Fibroblast of peridontal ligament (primary cell): Measurements from ENCODE around the gene OPHN1.
"Not testable (repeated sequence)": the region's sequence is repeated elsewhere in the genome, so short reads cannot be mapped to it uniquely, and the experiment has no call there.

Experiments
- DNase-seq: peaks from one replicate; pipeline ENCODE4 v3.0.0-alpha.2; 2010; ENCODE audit errors: extremely low read depth

OPHN1 gene

DNA sequence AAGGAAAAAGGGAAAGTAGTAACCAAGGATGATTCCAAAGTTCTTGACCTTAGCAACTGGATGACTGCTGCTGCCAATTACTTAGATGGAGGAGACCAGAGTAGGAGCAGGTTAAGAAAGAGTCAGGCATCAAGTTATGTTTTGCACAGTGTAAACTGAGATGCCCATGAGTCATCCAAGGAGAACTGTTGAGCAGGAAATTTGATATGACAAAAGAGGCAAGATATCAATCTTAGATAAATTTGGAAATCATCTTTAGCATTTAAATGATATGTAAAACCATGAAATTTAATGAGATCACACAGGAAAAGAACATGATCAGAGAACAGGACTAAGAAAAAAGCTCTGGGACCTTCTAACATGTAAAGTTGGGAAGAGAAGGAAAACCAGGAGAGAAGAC, 361.3 kb downstream of the OPHN1 start:
- DNase-seq = peak; percentile 13

DNA sequence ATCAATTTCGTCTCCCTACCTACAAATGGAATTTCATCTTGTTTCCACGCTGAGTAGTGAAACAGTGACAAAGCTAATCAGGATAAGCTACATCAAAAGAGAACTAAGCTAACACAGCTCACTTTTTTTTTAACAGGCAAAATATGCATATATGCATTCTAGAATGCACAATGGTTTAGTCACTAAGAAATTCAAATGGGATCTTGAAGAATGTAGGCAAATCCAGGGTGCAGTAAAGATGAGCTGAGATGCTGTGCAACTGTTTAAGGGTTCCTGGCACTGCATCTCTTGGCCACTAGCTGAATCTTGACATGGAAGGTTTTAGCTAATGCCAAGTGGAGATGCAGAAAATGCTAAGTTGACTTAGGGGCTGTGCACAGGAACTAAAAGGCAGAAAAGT, 363.2 kb downstream of the OPHN1 start:
- DNase-seq = not testable (repeated sequence)

DNA sequence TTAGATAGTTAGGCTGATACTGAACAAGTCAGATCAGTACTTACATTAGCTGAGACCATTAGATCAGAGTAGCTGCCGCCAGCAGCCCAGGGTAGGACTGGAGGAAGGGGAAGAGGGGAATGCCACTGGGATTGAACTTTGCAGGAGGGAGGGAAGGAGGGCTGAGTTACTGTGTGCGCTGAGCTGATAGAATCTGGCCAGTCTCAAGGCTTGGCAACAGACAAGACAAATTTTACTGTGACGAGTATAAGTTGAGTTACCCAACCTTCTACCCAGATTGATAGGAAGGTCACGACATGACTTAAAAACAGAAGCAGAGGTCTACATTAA, 372.1 kb downstream of the OPHN1 start:
- DNase-seq = no peak

DNA sequence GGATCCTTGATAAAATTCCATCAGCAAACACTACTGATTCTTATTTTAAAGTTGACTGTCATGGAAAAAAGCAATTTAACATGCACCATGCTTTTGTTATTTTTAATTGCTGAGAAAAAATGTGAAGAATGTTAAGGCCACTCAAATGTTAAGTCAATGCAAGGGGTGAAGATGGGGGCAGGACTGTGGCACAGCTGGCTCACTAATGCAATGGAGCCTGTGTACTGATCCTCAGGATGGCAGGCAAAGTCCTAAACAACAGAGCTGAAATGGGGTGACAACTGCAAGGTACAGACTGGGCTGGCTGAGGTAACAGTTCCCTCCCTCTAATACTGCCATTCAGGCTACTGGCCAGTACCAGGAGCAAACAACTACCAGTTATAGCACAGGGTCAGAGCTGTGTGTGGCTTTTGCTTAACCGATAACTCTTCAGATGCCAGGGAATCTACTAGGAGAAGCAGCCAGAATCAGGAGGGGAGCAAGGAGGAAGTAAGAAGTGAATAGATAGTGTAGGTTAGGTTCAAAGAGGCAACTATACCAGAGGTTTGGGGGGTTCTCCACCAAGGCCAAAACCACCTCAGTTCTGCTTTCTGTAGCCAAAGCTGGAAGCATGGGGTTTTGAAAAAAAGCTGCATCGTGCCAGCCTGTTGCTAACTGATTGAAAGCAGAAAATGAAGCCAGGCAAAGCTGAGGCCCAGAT, 372.6 kb downstream of the OPHN1 start:
- peak; percentile 3 for DNase-seq

- no peak for DNase-seq
Observed at GRCh38 chrX:68059469-68059868, 373.8 kb downstream of the OPHN1 start.

DNA sequence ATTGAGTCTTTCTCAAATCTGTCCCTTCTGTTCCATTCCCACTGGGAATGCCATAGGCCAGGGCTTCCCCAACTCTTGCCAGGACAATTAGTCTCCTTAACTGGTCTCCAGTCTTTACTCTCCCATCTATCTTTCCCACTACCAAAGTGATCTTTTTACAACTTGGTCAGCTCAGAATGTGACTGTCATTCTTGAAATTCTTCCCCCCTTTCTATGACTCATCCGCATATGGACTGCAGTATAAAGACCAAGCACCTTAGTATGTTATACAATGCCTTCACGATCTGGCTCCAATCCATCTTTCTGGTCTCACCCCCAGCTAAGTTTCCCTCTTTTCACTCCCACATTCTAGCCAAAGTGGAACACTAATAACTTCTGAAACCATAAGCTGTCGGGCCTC, 383.8 kb downstream of the OPHN1 start:
- DNase-seq = no peak

- no peak for DNase-seq
Observed at GRCh38 chrX:68048774-68049173, 384.5 kb downstream of the OPHN1 start.

- DNase-seq = no peak
Observed at GRCh38 chrX:68045008-68045577, 388.2 kb downstream of the OPHN1 start.

GRCh38 chrX:68043713-68044438, 389.4 kb downstream of the OPHN1 start:
- no peak for DNase-seq

- no peak for DNase-seq
Observed at GRCh38 chrX:68041110-68041509, 392.2 kb downstream of the OPHN1 start.

DNA sequence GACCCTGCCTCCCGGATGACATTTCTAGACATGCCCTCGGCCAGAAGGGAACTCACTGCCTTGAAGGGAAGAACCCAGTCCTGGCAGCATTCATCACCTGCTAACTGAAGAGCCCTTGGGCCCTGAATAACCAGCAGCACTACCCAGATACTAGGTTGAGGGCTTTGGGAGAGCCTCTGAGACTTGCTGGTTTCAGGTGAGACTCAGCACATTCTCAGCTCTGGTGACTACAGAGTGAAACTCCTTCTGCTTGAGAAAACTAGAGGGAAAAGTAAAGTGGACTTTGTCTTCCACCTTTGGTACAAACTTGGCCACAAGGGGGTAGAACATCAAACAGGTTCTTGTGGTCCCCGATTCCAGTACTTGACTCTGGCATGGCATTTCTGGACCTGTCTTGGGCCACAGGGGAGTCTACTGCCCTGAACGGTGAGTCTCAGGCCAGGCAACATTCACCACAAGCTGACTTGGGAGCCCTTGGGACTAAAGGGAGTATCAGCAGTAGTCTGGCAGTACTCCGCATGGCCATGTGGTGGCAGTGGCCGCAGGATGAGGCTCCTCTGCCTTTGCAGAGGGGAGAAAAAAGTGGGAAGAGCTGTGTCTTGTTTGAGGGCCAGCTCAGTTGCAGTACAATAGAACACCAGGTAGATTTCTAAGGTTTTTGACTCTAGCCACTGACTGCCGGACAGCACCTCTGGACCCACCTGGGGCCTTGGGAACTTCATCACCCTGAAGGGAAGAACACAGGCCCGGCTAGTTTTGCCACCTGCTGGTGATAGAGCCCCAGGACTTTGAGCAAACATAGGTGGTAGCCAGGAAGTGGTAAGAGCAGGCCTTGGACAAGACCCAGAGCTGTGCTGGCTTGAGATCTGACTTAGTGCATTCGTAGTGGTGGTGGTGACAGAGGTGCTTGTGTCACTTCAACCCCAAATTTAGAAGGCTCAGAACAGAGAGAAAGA, 414.8 kb downstream of the OPHN1 start:
- peak; percentile 8 for DNase-seq

- no peak for DNase-seq
Observed at GRCh38 chrX:67998540-67998939, 434.8 kb downstream of the OPHN1 start.
